H4 (cell line): ENCODE data around the gene C11orf97. TPM values are rescaled to one million over a fixed set of nuclear protein-coding genes. Genes with fewer than 3 reads are reported as not detected.
"Not testable (repeated sequence)": the region's sequence is repeated elsewhere in the genome, so short reads cannot be mapped to it uniquely, and the experiment has no call there.

Experiments
- DNase-seq: peaks from one replicate; pipeline ENCODE4 v3.0.0-alpha.2; 2015; ENCODE audit warnings: low spot score
- total RNA-seq: library from RNA; depleted of rRNA; stranded (reverse); fragments of >200 nt; shearing (Covaris generic); gene quantifications from 2 replicates; pipeline ENCODE4 v1.2.3, GENCODE V29; 2014; rRNA removed

C11orf97 gene, protein sequence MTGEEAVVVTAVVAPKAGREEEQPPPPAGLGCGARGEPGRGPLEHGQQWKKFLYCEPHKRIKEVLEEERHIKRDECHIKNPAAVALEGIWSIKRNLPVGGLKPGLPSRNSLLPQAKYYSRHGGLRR
- not detected in 2 replicates for total RNA-seq

DNA sequence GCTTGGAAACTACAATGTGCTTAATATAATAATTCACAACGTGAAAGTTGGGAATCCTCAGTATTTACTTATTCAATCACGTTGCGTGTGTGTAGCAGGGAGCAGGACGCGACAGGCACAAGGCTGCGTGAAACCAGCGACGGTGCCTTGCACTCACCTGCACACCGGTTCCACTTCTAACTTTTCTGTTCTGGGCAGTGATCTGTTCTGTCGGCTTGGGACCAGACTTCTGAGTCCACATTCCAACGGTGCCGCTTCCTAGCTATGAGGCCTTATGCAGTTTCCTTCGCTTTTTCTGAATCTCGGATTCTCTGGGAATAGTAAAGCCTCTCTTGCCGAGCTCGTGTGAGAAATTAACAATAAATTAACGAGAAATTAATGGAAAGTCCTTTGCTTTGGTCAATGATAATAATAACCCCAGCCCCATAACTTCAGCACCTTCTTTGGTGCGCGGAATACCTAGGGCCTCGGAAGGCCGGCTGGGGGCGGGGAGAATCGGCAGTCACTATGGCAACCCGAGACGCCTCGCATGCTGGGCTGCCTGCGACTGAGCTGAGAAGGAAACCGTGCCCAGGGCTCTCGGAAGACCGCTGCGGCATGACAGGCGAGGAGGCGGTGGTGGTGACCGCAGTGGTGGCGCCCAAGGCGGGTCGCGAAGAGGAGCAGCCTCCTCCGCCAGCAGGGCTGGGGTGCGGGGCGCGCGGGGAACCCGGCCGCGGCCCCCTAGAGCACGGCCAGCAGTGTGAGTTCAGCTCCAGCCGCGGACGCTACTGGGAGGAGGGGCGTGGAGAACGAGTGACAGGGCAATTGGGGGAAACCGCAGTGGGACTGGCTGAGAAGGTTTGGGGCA is at the start of gene C11orf97:
Gene C11orf97, plus strand, starts transcription at position 530 of the 850 bp plus-strand sequence. Its CDS starts 68 bp downstream, at position 598.
- DNase-seq, result peak; percentile 7

DNA sequence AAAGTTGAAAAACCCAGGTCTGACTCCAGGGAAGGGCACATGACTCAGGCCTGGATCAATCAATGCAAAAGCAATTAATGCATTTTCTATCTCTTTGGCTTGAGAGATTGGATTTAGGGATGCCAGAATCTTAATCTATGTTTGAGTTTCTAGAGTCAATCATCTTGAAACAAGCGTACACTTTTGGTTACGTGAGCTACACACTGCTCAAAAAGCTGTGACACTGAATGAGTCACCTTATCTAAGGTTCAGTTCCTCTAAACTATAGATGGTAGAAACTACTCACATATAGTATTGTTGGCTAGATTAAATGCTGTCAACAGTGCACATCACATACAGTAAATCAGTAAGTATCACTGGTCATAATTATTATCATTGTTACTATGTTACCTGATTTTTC is 42.8 kb upstream of the C11orf97 start:
- DNase-seq, result no peak

DNA sequence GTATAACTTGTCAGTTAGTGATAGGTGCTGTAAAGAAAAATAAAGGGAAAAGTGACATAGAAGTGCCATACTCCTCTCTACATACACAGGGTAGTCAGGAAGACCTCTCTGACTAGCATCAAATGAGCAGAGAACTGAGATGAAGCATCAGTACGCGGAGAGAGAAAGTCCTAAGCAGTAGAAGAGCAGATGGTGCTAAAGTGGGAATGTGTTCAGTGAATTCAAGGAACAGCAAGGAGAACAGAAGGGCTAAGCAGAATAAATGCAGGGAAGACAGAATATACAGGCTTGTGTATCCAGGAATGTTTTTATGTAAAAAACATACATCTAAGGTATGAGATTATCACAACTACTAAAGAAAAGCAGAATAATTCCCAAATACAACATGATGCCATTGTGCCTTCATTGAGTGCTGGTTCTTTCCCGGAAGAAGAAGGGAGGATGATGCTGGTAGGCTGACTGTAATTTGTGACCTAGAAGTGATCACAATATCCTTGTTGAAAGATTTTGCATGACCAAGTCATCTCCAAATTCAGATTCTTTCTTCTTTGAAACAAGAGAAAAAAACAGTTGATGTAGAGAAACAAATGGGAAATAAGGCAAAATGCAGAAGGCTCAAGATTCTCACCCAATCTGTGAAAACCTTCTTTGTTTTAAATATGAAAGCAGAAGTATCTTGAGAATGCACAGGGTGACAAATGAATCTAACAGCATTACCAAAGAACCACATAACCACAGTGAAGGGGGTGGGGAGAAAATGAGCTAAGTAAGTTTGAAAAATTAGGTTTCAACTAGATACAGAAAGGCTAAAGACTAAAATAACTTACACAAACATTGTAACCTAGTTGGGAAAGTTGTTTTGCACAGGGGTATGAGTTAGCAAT is 39.1 kb upstream of the C11orf97 start:
- no peak for DNase-seq

DNA sequence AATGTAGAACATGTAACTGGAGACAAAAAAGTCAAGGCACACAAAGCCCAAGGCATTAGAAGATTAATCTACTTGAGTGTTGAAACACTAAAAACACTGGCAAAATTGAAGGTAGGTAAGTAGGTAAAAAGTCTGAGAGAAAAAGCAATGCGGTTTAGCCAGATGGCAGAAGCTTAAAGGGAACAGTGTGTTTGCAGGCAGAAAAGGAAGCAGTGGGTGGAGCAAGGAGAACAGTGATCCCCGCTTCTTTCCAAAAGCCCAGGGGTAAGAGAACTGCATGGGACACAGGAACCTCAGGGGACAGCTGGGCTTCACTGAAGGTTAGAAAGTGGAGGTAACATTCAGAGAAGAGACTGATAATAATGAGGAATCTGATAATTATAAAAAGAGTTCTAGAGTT is 34.6 kb upstream of the C11orf97 start:
- no peak for DNase-seq

DNA sequence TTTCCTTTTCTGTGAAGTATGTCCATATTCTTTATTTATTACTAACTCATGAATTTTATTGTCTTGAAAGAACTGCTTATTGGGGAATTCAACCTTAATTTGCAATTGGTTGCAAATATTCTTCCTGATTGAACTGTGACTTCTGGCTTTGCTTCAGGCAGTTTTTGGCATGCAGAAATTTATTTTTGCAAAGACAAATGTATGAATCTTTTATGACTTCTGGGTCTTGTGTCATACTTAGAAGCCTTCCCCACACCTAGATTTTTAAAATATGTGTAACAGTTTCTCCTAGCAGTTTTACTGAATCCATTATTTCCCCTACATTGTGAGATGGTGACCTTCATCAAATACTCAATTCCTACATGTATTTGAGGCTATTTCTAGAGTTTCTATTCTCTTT is 30.9 kb upstream of the C11orf97 start:
- no peak for DNase-seq

DNA sequence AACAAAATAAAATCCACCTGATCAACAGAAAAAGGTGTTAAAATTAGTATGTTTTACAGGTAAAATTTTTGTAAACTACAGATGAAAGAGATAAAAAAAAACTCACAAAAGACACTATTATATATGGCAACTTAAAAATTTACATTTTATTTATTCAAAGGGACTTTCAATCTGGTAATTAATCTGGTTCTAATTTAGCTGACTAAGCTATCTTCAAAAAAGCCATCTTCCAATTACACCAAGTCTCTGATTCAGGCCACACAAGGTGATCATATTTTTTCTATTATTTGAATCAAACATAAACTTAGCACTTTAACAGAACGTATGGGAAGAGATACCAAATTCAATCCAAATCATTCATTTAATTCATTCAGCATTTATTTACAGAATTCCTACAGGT is 26.2 kb upstream of the C11orf97 start:
- no peak for DNase-seq

DNA sequence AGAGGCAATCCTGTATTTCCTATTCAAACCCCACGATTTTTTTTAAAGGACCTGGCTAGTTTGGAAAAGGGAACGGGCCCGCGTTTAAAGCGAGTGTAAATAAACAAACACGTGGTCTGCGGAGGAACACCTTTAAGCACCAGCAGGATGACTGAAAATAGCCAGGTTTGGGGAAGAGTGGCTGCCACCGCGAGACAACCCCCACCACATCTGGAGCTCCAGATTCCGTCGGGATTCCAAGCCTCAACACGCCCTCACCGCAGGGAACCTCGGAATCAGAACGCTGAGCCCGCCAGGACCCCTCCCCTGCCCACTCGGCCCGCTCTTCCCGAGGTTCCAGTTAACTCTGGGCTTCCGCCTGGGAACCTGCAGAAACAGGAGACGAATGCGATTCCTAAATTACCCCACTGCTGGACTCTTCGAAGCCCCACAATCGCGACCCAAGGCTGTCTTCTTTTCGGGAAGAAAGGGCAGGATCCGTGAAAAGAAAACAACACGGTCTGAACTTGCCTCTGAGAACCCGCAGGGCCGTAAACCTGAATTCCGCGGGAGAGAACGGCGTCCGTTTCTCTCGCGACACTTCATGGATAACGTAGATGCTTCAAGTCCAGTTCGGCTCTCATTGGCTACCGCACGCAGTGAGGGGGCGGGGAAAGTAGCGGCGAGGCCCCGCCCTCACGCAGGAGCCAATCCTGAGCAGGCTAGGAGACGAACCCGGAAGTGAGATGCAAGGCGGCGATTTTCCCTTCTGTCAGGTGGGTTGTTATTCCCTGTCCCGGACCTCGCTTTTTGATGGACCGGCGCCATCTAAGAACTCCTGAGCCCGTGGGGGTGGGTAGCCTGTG is 18.8 kb upstream of the C11orf97 start, which contains the start of the genes ANKRD49 and MRE11:
Gene ANKRD49, plus strand, starts transcription at position 704 of the 845 bp plus-strand sequence. CDS start 2,710 bp downstream, outside the sequence.
Gene MRE11, minus strand, starts transcription at position 564 of the 845 bp plus-strand sequence. CDS start 1,043 bp downstream, outside the sequence.
- DNase-seq, result peak; percentile 98

DNA sequence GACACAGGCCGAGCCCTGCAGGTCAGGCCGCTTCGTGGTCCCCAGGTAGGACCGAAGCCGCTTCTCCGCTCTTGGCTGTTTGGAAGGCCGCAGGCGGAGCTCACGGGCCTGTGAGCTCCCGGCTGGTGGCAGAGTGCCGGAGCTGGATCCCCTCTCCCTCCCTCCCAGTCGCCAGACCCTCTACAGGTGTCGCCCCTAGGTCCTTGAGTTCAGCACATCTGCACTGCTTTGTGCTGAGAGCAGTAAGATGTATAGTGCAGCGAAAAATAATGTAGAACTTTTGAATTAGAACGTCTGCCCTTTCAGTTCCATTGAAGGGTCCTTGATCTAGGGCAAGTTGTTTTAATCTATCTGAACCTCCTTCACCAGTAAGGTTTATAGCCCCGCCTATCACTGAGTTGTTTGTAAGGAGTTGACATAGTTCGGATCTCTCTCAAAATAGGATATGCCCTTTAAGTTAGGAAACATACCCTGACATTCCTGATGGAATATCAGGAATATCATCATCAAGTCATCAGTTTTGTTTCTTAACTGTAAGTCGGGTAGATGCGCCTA is 18.1 kb upstream of the C11orf97 start:
- no peak for DNase-seq

DNA sequence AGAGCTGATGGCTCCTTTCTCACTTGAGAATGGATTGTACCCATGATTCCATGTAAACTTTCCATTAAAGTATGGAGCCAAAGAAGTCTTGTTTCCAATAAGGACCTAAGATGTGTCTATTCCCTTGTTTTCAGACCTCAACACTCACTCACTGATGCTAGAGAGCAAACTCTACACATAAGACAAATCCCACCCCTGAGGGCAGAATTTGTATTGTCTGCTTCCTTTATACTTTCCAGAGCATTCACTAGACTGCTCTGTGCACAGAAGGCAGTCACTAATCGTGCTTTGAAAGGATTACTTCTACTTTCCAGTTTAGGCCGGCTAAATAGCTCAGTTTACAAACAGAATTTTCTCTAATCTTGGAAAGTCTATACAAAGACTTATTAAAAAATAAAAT is 12.1 kb upstream of the C11orf97 start:
- DNase-seq, result no peak

DNA sequence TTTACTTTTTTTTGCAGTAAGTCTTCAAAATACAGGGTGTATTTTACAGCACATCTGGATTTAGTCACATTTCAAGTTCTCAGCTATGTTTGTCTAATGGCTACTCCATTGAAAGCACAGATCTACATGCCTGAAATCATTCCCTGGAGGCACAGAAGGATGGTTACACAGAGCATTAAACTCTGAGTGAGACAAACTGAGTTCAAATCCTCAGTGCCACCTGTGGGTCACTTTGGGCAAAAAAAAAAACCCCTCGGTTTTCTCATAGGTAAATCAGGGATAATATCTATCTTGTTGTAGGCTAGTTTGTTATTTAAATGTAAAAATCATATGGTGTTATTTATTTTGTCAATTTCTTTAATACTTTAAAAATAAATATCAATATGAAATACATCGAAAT is 10.7 kb upstream of the C11orf97 start:
- no peak for DNase-seq

DNA sequence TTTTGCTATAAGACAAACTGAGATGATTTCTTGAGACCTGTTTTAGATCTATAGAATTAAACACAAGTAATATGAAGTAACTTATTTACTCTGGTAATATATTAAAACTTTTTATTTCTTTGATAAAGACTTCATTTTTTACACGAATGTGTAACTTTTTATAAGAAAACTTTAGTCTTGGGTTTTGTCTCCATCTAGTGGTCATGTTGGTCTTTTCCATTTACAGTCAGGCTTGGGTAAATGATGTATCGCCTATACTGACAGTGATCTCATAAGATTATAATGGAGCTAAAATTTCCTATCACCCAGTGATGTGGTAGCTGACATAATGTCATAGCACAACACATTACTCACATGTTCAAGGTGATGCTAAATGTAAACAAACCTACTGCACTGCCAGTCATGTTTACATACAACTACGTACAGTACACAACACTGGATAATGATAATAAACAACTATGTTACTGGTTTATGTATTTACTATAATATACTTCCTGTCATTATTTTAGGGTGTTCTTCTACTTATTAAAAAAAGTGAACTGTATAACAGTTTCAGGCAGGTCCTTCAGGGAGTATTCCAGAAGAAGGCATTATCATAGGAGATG is 7.5 kb upstream of the C11orf97 start:
- DNase-seq, result peak; percentile 15

DNA sequence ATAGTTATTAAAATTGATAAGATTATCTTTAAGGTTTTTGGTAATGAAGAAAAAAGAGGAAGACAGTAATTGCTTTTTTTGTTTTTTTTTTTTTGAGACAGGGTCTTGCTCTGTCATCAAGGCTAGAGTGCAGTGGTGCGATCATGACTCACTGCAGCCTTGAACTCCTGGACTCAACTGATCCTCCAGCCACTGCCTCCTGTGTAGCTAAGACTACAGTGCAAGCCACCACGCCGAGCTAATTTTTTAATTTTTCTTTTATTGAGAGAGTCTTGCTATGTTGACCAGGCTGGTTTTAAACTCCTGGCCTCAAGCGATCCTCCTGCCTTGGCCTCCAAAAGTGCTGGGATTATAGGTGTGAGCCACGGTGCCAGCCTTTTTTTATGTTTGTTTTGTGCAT is 5.7 kb upstream of the C11orf97 start:
- not testable (repeated sequence) for DNase-seq

DNA sequence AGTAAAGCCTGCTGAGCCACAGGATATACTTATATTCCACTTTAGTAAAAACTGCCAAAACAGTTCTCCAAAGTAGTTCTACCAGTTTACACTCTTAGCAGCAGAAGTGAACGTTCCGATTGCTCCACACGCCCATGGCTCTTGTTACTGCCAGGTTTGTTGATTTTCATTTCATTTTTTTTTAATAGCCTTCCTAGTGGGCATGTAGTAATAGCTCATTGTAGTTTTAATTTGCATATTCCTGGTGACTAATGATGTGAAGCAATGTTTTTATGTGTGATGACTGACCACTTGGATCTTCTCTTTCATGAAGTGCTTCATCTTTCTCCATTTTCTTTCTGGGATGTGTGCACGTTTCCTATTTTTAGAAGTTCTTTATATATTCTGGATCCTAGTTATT is 4.8 kb upstream of the C11orf97 start:
- no peak for DNase-seq

DNA sequence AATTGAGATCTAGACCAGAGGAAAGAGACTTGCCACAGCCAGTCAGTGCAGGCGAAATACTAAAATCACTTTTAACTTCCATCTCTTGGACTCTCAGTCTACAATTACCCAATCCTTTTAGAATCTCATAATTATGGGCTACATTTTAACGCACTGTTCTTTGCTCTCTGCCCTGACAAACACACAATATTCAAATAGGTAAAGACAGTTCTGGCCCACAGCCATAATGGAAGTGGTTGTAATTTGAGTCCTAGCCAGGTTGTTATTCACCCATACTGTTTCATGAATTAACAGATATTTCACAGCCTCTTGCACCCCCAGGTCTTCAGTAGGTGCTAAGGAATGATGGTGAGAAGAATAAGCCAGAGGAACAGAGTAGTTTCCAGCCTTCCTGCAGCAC is 830 bp downstream of the C11orf97 start:
- DNase-seq, result no peak

DNA sequence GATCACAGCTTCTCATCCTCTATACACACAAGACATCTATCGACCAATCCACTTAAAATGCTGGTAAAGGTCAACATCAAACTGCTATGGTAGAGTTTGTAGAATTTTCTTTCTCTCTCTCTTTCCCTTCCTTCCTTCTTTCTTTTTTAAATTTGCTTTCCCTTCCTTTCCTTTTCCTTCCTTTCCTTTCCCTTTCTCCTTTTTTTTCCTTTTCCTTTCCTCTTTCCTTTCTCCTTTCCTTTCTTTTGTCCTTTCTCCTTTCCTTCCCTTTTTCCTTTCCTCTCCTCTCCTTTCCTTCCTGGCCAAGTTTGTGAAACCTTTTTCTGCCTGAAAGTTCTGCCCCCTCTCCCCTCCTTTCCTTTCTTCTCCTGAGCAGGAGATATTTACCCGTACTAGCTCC is 3.1 kb downstream of the C11orf97 start:
- DNase-seq, result no peak

DNA sequence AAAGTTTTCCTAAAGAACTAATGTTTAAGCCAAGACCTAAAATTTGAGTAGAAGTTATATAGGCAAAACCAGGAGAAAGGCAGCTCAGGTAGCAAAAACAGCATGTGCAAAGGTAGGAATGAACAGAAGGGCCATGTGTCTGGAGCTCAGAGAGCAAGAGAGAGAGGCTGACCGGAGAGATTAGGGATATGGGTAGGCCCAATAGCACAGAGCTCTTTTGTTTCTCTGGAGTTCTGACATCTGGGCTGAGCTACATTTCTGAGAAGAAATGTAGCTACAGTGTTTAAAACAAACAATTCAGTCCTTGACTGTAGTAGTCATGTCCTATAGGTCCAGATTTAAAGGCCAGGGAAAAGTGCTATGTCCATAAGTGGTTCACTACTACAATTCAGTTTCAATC is 4.5 kb downstream of the C11orf97 start:
- no peak for DNase-seq

DNA sequence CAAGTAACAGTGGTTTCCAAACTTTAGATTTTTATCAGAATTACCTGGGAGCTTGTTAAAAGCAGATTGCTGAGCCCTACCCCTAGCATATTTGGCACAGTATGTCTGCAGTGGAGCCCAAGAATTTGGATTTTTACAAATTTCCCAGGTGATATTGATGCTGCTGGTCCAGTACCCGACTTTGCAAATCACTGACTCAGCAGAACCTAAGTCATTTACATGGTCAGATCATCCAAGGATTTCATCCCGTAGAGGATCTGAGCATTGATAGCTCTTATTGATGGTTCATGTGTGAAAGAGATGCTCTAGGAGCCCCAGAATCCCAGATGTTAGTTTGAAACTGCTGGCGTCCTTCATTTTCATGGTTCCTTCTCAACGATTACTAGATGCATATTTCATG is 6.0 kb downstream of the C11orf97 start:
- DNase-seq, result no peak

DNA sequence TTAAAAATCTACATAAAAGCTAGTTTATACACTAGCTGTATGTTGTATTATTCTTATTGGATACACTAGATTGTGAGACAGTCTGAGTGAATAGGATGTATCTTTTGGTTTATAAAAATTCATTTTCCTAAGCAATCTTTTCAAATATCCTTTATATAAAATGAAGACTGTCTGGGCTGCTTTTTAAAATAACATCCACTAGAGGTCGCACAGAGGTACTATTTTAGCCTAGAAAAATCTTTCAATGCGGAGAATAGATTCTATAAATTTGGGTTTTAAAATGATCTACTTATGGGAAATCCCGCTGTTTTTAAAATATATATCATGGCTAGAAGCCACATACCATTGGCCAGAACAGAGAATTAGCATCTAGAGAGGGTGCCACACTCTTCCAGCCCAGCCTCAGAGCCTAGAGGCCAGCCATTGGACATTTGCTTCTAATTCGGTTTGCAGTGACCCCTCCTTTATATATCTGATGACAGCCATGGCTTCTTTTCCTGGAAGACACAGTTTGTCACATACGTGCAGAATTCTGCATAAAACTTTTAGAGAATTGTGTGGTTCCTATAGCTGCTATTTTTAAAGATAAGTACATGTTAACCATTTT is 7.3 kb downstream of the C11orf97 start:
- DNase-seq, result no peak

DNA sequence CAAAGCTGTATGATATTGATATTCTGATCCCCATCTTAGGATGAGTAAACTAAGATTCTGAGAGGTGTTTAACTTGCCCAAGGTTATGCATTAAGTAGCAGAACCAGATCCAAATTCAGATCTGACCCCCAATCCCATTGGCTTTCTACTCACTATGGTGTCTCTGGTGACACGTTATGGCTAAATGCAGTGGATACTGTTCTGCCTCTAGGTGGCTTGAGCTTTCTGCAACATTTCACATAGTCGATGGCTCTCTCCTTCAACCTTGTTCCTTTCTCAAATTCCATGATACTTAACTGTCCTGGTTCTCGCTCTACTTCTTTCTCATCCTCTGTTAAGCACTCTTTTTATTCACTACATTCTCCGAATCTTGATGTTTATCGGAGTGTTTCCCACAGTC is 9.4 kb downstream of the C11orf97 start:
- no peak for DNase-seq

DNA sequence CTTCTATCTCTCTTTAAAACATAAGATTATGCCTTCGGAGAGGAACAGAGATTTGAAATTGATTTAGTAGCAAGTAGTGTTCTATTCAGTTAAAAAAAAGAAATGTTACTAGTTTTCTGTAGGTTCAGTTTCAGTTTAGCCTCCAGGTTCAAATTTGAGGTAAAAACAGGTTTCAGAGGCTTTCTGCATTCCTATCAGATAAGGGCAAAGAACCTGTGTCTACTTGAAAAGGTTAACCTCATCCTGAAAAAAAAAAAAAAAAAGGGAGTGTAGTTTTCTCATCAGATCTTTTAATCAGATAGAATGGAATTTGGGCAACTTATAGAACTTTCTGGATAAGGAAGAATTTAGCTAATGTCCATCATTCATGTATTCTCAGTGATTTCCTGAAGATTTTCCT is 12.1 kb downstream of the C11orf97 start:
- no peak for DNase-seq
